HCT116 (cell line): ENCODE data around the gene GP1BA. TPM values are rescaled to one million over a fixed set of nuclear protein-coding genes. Genes with fewer than 3 reads are reported as not detected.

Source experiments
- ATAC-seq: fragments of 200-7000 bp; cut with Tn5 transposase; 2 replicates; pipeline ENCODE4 v1.9.1; 2020; ENCODE audit warnings: mild to moderate bottlenecking, moderate library complexity
- BruUV-seq: library from RNA; stranded (reverse); fragments of 400-500 nt; replicated peaks from 2 replicates; lab custom pipeline; 2021; lab: Mats Ljungman, UMichigan
- CTCF ChIA-PET: fragments of 300-600 bp; sonication (Branson Sonifier 250); formaldehyde crosslinking; loops from one replicate; lab custom pipeline; 2021; ENCODE audit warnings: antibody characterized with exemption; lab: Charles Lee
- POLR2A ChIA-PET: fragments of 300-600, 350-600 bp; sonication (Branson Sonifier 250); formaldehyde crosslinking; loops from one replicate; lab custom pipeline; 2021; ENCODE audit warnings: antibody characterized with exemption; lab: Charles Lee
- RAD21 ChIA-PET, 2 experiments: fragments of 300-600 bp; sonication (Branson Sonifier 250); formaldehyde crosslinking; loops; one replicate each; lab custom pipeline; 2023; ENCODE audit warnings: low total read pairs in 2 of 2; ENCODE audit not compliant: uncharacterized antibody in 2 of 2, unreplicated experiment in 2 of 2, low non-redundant PET in 1 of 2; lab: Charles Lee
- DNase-seq: peaks from one replicate; pipeline ENCODE4 v3.0.0-alpha.2; 2010; ENCODE audit warnings: low read depth, low spot score
- H2AFZ ChIP-seq: fragments of 200-600 bp; shearing (Covaris generic), sonication (generic); 2 replicates; pipeline ENCODE4 v1.6.1; 2017; ENCODE audit warnings: low read depth, mixed run types, mixed read lengths, antibody characterized with exemption, low read length; ENCODE audit not compliant: poor library complexity, severe bottlenecking
- H3K27ac ChIP-seq: 2 replicates; pipeline ENCODE4 v1.5.1; 2012; ENCODE audit warnings: low read depth, low read length
- H3K27me3 ChIP-seq: fragments of 200-600 bp; sonication (generic); 2 replicates; pipeline ENCODE4 v1.6.1; 2016; ENCODE audit warnings: mixed run types, low read length, mixed read lengths; ENCODE audit not compliant: insufficient read depth
- H3K36me3 ChIP-seq, 2 experiments: fragments of 200-500 bp in 1 of 2; fragments of 200-600 bp in 1 of 2; sonication (Bioruptor generic) in 1 of 2; sonication (generic) in 1 of 2; 2 replicates each; pipeline versions ENCODE4 v1.5.1 to v1.6.1; 2014 to 2016; ENCODE audit warnings: low read length in 2 of 2, inconsistent platforms in 1 of 2, mixed read lengths in 1 of 2, mixed run types in 1 of 2; ENCODE audit not compliant: insufficient read depth in 2 of 2, control insufficient read depth in 1 of 2
- H3K4me1 ChIP-seq, 2 experiments: fragments of 200-600 bp in 1 of 2; sonication (generic) in 1 of 2; 2 replicates each; pipeline versions ENCODE4 v1.5.1 to v1.6.1; 2012 to 2017; ENCODE audit warnings: low read length in 2 of 2, inconsistent platforms in 1 of 2, mild to moderate bottlenecking in 1 of 2, mixed read lengths in 1 of 2, mixed run types in 1 of 2, moderate library complexity in 1 of 2; ENCODE audit not compliant: insufficient read depth in 2 of 2, control insufficient read depth in 1 of 2
- H3K4me2 ChIP-seq: fragments of 200-600 bp; sonication (generic); 2 replicates; pipeline ENCODE4 v1.6.1; 2017; ENCODE audit warnings: mixed run types, low read length, mixed read lengths
- H3K4me3 ChIP-seq, 2 experiments: fragments of 200-600 bp in 1 of 2; sonication (generic) in 1 of 2; replicated peaks in 1 of 2; 2 replicates each; pipeline ENCODE4 v1.5.1; 2011 to 2016; ENCODE audit warnings: low read length in 2 of 2, control low read depth in 1 of 2, low read depth in 1 of 2, mild to moderate bottlenecking in 1 of 2, mixed read lengths in 1 of 2, mixed run types in 1 of 2
- H3K79me2 ChIP-seq: fragments of 200-600 bp; sonication (generic); 2 replicates; pipeline ENCODE4 v1.6.1; 2017; ENCODE audit warnings: mild to moderate bottlenecking, mixed run types, low read length, moderate library complexity, mixed read lengths; ENCODE audit not compliant: insufficient read depth
- H3K9ac ChIP-seq: fragments of 200-600 bp; sonication (generic); 2 replicates; pipeline ENCODE4 v1.6.1; 2016; ENCODE audit warnings: low read length, mixed read lengths
- H3K9me2 ChIP-seq: fragments of 200-600 bp; sonication (generic), shearing (Covaris generic); 2 replicates; pipeline ENCODE4 v1.6.1; 2017; ENCODE audit warnings: mixed run types, mild to moderate bottlenecking, moderate library complexity; ENCODE audit not compliant: insufficient read depth
- H3K9me3 ChIP-seq, 2 experiments: fragments of 200-500 bp in 1 of 2; fragments of 200-600 bp in 1 of 2; sonication (Bioruptor generic) in 1 of 2; sonication (generic) in 1 of 2; 2 replicates each; pipeline ENCODE4 v1.6.1; 2014 to 2017; ENCODE audit warnings: low read length in 2 of 2, mixed read lengths in 2 of 2, inconsistent platforms in 1 of 2, low read depth in 1 of 2, mild to moderate bottlenecking in 1 of 2, mixed run types in 1 of 2, moderate library complexity in 1 of 2; ENCODE audit not compliant: control insufficient read depth in 1 of 2, insufficient read depth in 1 of 2
- H4K20me1 ChIP-seq: fragments of 200-600 bp; sonication (generic), shearing (Covaris generic); 2 replicates; pipeline ENCODE4 v1.6.1; 2017; ENCODE audit warnings: mixed run types, mild to moderate bottlenecking, moderate library complexity; ENCODE audit not compliant: insufficient read depth
- ATF3 ChIP-seq: IDR thresholded peaks from 2 replicates; pipeline ENCODE4 v1.6.1; 2012
- CEBPB ChIP-seq: IDR thresholded peaks from 2 replicates; pipeline ENCODE4 v1.6.1; 2012; ENCODE audit warnings: low read depth
- EGR1 ChIP-seq: IDR thresholded peaks from 2 replicates; pipeline ENCODE4 v1.6.1; 2012; ENCODE audit warnings: low read depth
- ELF1 ChIP-seq: IDR thresholded peaks from 2 replicates; pipeline ENCODE4 v1.6.1; 2012; ENCODE audit warnings: low read depth, borderline replicate concordance
- EZH2phosphoT487 ChIP-seq: fragments of 200-600 bp; IDR thresholded peaks from 2 replicates; pipeline ENCODE4 v1.6.1; 2018; ENCODE audit warnings: antibody characterized with exemption, borderline replicate concordance
- JUND ChIP-seq: IDR thresholded peaks from 2 replicates; pipeline ENCODE4 v1.6.1; 2012
- MAX ChIP-seq: IDR thresholded peaks from 2 replicates; pipeline ENCODE4 v1.6.1; 2012
- POLR2A ChIP-seq: IDR thresholded peaks from 2 replicates; pipeline ENCODE4 v1.7.0; 2011; ENCODE audit warnings: borderline replicate concordance; ENCODE audit not compliant: insufficient read depth, insufficient read length; ENCODE audit errors: extremely low read depth
- POLR2AphosphoS5 ChIP-seq: IDR thresholded peaks from 2 replicates; pipeline ENCODE4 v1.6.1; 2011; ENCODE audit warnings: mild to moderate bottlenecking, low read depth, low read length, moderate library complexity
- RAD21 ChIP-seq: IDR thresholded peaks from 2 replicates; pipeline ENCODE4 v1.6.1; 2012; ENCODE audit warnings: low read depth, mild to moderate bottlenecking
- SIN3A ChIP-seq: IDR thresholded peaks from 2 replicates; pipeline ENCODE4 v1.6.1; 2012; ENCODE audit warnings: low read depth
- SP1 ChIP-seq: IDR thresholded peaks from 2 replicates; pipeline ENCODE4 v1.6.1; 2012; ENCODE audit warnings: low read depth
- SRF ChIP-seq: IDR thresholded peaks from 2 replicates; pipeline ENCODE4 v1.6.1; 2012; ENCODE audit warnings: low read depth
- TCF7L2 ChIP-seq: IDR thresholded peaks from 2 replicates; pipeline ENCODE4 v1.7.0; 2011; ENCODE audit warnings: borderline replicate concordance, inconsistent platforms; ENCODE audit not compliant: insufficient read depth, insufficient read length; ENCODE audit errors: extremely low read depth
- YY1 ChIP-seq: IDR thresholded peaks from 2 replicates; pipeline ENCODE4 v1.6.1; 2011; ENCODE audit warnings: low read length, low read depth, moderate library complexity, mild to moderate bottlenecking; ENCODE audit not compliant: insufficient replicate concordance; ENCODE audit errors: extremely low read depth
- ZBTB33 ChIP-seq: IDR thresholded peaks from 2 replicates; pipeline ENCODE4 v1.6.1; 2011; ENCODE audit warnings: mild to moderate bottlenecking, low read length, moderate library complexity; ENCODE audit not compliant: insufficient replicate concordance; ENCODE audit errors: extremely low read depth
- ZFX ChIP-seq: fragments of 450-650 bp; IDR thresholded peaks from 2 replicates; pipeline ENCODE4 v1.6.1; 2017
- ZNF274 ChIP-seq: fragments of 200-500 bp; sonication (Bioruptor generic); IDR thresholded peaks from 2 replicates; pipeline ENCODE4 v1.6.1; 2014; ENCODE audit warnings: mild to moderate bottlenecking, low read depth, low read length, inconsistent platforms
- intact Hi-C: fragments of 100-400 bp; cut with micrococcal nuclease; formaldehyde crosslinking; loops from 2 replicates; pipeline ENCODE4 v1.10.0; 2022
- total RNA-seq: library from RNA; stranded (reverse); gene quantifications from one replicate; pipeline ENCODE4 v1.2.1, GENCODE V29; 2021; ENCODE audit not compliant: unreplicated experiment

GP1BA gene
- total RNA-seq, 1 experiment from 2014 or later: not detected

GRCh38 chr17:4950746-4951204, 18.7 kb downstream of the GP1BA start, which contains the start of gene ENO3:
Gene ENO3 (plus strand): TSS chr17:4951119. CDS start chr17:4951830, 711 bp downstream.
- Histone ChIP-seq H3K4me3 (peak within 1 kb of the TSS; percentile 96 to 97), H3K4me1 (peaks cover 23 to 57% of the 10 kb centered on the region in 2 experiments), H4K20me1 (peaks cover 12% of the 10 kb centered on the region; the same call in 1 of the 2 replicates), H3K9ac (peak within 1 kb of the TSS; percentile 97), H3K36me3 (peaks cover 4 to 15% of the 10 kb centered on the region in 2 experiments; a peak in 2 of 4 replicates), H3K4me2 (peak within 1 kb of the TSS; percentile 100), H3K9me2 (no peaks in the 10 kb centered on the region), H3K27ac (peak within 1 kb of the TSS; percentile 99), H3K9me3 (no peaks in the 10 kb centered on the region), H3K27me3 (no peaks in the 10 kb centered on the region), H3K79me2 (peaks cover 38% of the 10 kb centered on the region), H2AFZ (no peak within 1 kb of the TSS)
- POLR2A ChIA-PET: interaction anchor here (1.7 to 3.0 kb wide), 2 partner anchors 11 to 16 kb away, joined by 8 to 22 read pairs; partner anchors contain the start of genes RNF167, SLC25A11 and SPAG7
- no TSS peak for BruUV-seq
- CTCF ChIA-PET: no interaction called here
- intact Hi-C loops: loop anchor here (1.0 kb wide), 1 partner anchor 17 kb away; the partner anchor contains the start of gene SPAG7
- no peak for DNase-seq
- TF ChIP-seq SIN3A (no peak), CEBPB (no peak), RAD21 (no peak), JUND (no peak), POLR2A (no peak), MAX (no peak), ELF1 (no peak), EGR1 (no peak), SRF (no peak), ATF3 (no peak)
- ATAC-seq: no peak
- RAD21 ChIA-PET: no interaction called here

- peak overlapping the region; percentile 99 for H3K27ac ChIP-seq
- H2AFZ ChIP-seq: no peak overlapping the region
- H3K4me2 ChIP-seq: peak overlapping the region; percentile 100
- ChIA-PET CTCF (no interaction called here), RAD21 (no interaction called here), POLR2A (interaction anchor here (1.7 to 3.0 kb wide), 2 partner anchors 11 to 16 kb away, joined by 8 to 22 read pairs; partner anchors contain the start of genes RNF167, SLC25A11 and SPAG7)
- peaks cover 0 to 10% of the 10 kb centered on the region in 2 experiments; a peak in 1 of 4 replicates for H3K36me3 ChIP-seq
- H3K27me3 ChIP-seq: no peaks in the 10 kb centered on the region
- no peak for ATAC-seq
- no peak for DNase-seq
- H3K9ac ChIP-seq: peak overlapping the region; percentile 97
- H3K4me3 ChIP-seq: peak overlapping the region in 1 of 2 experiments; percentile 96; a peak in 2 of 4 replicates
- no TSS peak for BruUV-seq
- peaks cover 7% of the 10 kb centered on the region; the same call in 1 of the 2 replicates for H4K20me1 ChIP-seq
- peaks cover 31% of the 10 kb centered on the region for H3K79me2 ChIP-seq
- no peaks in the 10 kb centered on the region for H3K9me2 ChIP-seq
- H3K9me3 ChIP-seq: no peaks in the 10 kb centered on the region
- H3K4me1 ChIP-seq: peaks cover 17 to 50% of the 10 kb centered on the region in 2 experiments
- intact Hi-C loops: no loop called here
- TF ChIP-seq ZNF274 (no peak), ZFX (no peak), MAX (no peak), POLR2A (no peak), TCF7L2 (no peak), ZBTB33 (no peak), POLR2AphosphoS5 (no peak), SP1 (no peak), CEBPB (no peak), EZH2phosphoT487 (no peak), YY1 (no peak)
Observed at GRCh38 chr17:4951486-4951885, 19.4 kb downstream of the GP1BA start.
